ENCODE measurements around the gene AKAP1. TPM values are rescaled to one million over a fixed set of nuclear protein-coding genes. Genes with fewer than 3 reads are reported as not detected.

Gene AKAP1
- polyA plus RNA-seq, 3 donors = 5.6 to 14.6 (median 6.8) TPM

- no peak for DNase-seq
- H3K4me3 Mint-ChIP-seq = no peak overlapping the region
- H3K4me2 ChIP-seq (replicated peaks; ENCODE audit: extremely low read depth, low read length, poor library complexity, severe bottlenecking) = no peak overlapping the region
- no peaks in the 10 kb centered on the region for H3K9me3 ChIP-seq (replicated peaks in 1 of 2; ENCODE audit: control insufficient read depth in 1 of 2, insufficient read depth in 1 of 2, low read length in 2 of 2)
- no peak overlapping the region for H2AFZ ChIP-seq (ENCODE audit: insufficient read depth, low read depth, low read length, poor library complexity, severe bottlenecking)
- no peak overlapping the region for H3K4me3 ChIP-seq (replicated peaks in 1 of 3; ENCODE audit: low read depth in 2 of 3, low read length in 3 of 3)
- no peaks in the 10 kb centered on the region for H3K27me3 ChIP-seq (ENCODE audit: control insufficient read depth in 2 of 2, insufficient read depth in 2 of 2, low read length in 2 of 2)
- peaks cover 2 to 5% (median 3%) of the 10 kb centered on the region in 3 donors for H3K27me3 Mint-ChIP-seq (ENCODE audit: low read depth in 3 of 3)
- H3K36me3 Mint-ChIP-seq = no peaks in the 10 kb centered on the region
- H3K9me3 Mint-ChIP-seq = no peaks in the 10 kb centered on the region
- WGBS (ENCODE audit: insufficient coverage) = no CpG with 5 or more reads among the region's 2 CpGs
- no peaks in the 10 kb centered on the region for H3K4me1 ChIP-seq (ENCODE audit: control insufficient read depth in 1 of 2, insufficient read depth in 2 of 2, low read length in 2 of 2)
- no peaks in the 10 kb centered on the region for H3K79me2 ChIP-seq (ENCODE audit: insufficient read depth, low read length)
- no peak overlapping the region for H3K27ac ChIP-seq (ENCODE audit: low read depth in 1 of 2, low read length in 2 of 2)
- H3K9ac ChIP-seq (ENCODE audit: insufficient read depth, low read length, poor library complexity, severe bottlenecking) = no peak overlapping the region
- intact Hi-C loops (cut with micrococcal nuclease) = no loop called here
- no peak for TF ChIP-seq CTCF (IDR thresholded peaks at IDR 0.05)
- no peaks in the 10 kb centered on the region for H4K20me1 ChIP-seq (ENCODE audit: insufficient read depth, low read length)
- H3K36me3 ChIP-seq (replicated peaks in 1 of 2; ENCODE audit: control insufficient read depth in 1 of 2, insufficient read depth in 2 of 2, low read length in 2 of 2) = no peaks in the 10 kb centered on the region
- no peak overlapping the region for H3K27ac Mint-ChIP-seq
- H3K4me1 Mint-ChIP-seq = no peaks in the 10 kb centered on the region
These were observed 11.4 kb upstream of the AKAP1 start for GRCh38 chr17:57073626-57074025.

GRCh38 chr17:57075193-57075592 is 9.9 kb upstream of the AKAP1 start:
- H3K4me1 ChIP-seq (ENCODE audit: control insufficient read depth in 1 of 2, insufficient read depth in 2 of 2, low read length in 2 of 2) = no peaks in the 10 kb centered on the region
- TF ChIP-seq CTCF (IDR thresholded peaks at IDR 0.05) = no peak
- no peaks in the 10 kb centered on the region for H3K4me1 Mint-ChIP-seq
- H4K20me1 ChIP-seq (ENCODE audit: insufficient read depth, low read length) = no peaks in the 10 kb centered on the region
- H3K9ac ChIP-seq (ENCODE audit: insufficient read depth, low read length, poor library complexity, severe bottlenecking) = no peak overlapping the region
- no peak overlapping the region for H3K27ac ChIP-seq (ENCODE audit: low read depth in 1 of 2, low read length in 2 of 2)
- no peak overlapping the region for H2AFZ ChIP-seq (ENCODE audit: insufficient read depth, low read depth, low read length, poor library complexity, severe bottlenecking)
- H3K36me3 Mint-ChIP-seq = no peaks in the 10 kb centered on the region
- 100% methylated on average over 3 of the region's 3 CpGs for WGBS (ENCODE audit: insufficient coverage)
- no peak for DNase-seq
- no peak overlapping the region for H3K4me2 ChIP-seq (replicated peaks; ENCODE audit: extremely low read depth, low read length, poor library complexity, severe bottlenecking)
- no peaks in the 10 kb centered on the region for H3K9me3 Mint-ChIP-seq
- peaks cover 0 to 5% (median 2%) of the 10 kb centered on the region in 3 donors for H3K27me3 Mint-ChIP-seq (ENCODE audit: low read depth in 3 of 3)
- intact Hi-C loops (cut with micrococcal nuclease) = no loop called here
- no peaks in the 10 kb centered on the region for H3K27me3 ChIP-seq (ENCODE audit: control insufficient read depth in 2 of 2, insufficient read depth in 2 of 2, low read length in 2 of 2)
- H3K79me2 ChIP-seq (ENCODE audit: insufficient read depth, low read length) = no peaks in the 10 kb centered on the region
- no peaks in the 10 kb centered on the region for H3K9me3 ChIP-seq (replicated peaks in 1 of 2; ENCODE audit: control insufficient read depth in 1 of 2, insufficient read depth in 1 of 2, low read length in 2 of 2)
- H3K27ac Mint-ChIP-seq = no peak overlapping the region
- H3K36me3 ChIP-seq (replicated peaks in 1 of 2; ENCODE audit: control insufficient read depth in 1 of 2, insufficient read depth in 2 of 2, low read length in 2 of 2) = no peaks in the 10 kb centered on the region
- H3K4me3 Mint-ChIP-seq = no peak overlapping the region
- H3K4me3 ChIP-seq (replicated peaks in 1 of 3; ENCODE audit: low read depth in 2 of 3, low read length in 3 of 3) = no peak overlapping the region
